HG03460 (cell line): ENCODE results near the gene TNIK.
"Not testable (repeated sequence)": the region's sequence is repeated elsewhere in the genome, so short reads cannot be mapped to it uniquely, and the experiment has no call there.

Experiments used
- ATAC-seq: cut with Tn5 transposase; IDR thresholded peaks from one replicate; pipeline ENCODE4 v1.9.1; 2021; ENCODE audit not compliant: unreplicated experiment

Gene TNIK

DNA sequence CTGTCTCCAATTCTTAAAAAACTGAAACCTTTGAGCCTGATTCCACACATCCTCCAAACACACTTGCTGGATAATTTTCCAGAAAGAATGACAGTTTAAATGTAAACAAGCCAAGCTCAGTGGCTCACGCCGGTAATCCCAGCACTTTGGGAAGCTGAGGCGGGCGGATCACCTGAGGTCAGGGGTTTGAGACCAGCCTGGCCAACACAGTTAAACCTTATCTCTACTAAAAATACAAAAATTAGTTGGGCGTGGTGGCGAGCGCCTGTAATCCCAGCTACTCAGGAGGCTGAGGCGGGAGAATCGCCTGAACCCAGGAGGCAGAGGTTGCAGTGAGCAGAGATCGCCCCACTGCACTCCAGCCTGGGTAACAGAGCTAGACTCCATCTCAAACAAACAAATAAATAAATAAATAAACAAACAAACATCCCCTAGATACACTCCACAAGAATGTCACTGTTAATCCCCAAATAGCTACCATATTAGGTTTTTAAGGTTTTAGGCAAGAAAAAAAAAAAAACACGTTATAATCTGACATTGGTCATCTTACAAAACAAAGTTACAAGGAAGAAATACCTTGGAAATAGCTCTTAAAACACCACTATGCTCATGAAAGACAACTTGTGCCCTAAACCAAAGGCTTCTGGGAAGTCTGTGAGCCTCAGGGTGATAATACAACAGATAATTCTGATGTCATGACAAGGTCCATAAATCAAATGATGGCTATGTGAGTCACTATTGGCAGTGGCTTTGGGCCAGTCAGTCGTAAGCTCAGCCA is 13.2 kb downstream of the TNIK start:
- ATAC-seq: no peak

DNA sequence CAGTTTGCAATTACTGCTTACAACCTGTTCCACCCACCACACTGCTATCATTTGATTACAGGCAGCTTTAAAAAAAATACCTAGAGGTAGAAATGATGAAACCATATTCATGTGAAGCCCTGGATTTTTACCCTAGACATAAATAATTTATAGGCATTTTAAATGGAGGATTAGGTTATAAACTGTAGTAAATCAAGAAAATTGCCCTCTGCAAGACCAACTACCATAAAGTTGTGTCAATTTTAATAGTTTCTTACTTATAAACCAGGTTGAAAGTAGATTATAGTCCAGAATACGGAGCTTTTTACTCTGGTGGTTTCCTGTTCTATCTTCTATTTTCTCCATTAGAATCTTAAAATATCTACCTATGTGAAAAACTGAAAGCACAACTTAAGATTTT is 13.9 kb downstream of the TNIK start:
- ATAC-seq: no peak

DNA sequence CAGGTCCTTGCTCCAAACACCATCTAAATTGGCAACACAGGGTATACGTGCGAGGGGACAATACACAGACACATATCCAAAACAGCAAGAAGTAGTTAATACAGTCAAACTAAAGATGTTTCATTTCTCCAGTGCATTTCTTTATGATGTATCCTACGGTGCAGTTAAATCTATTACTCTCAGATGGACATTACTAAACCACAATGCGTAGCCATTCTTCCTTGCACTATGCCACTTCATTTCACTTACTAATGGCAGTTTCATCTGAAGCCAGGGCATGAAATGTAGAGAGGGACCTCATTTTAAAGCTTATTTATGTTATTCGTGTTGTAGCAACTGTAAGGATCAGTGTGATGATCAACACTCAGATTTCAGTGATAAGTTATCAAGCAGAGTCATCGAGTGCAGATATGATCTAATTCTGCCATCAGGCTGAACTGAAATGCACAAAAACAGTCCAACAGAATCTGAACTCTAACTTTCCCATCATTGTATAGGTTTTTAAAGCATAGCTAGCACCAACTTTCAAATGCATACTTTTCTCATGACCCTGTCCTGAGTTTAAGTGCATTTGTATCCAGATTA is 14.5 kb downstream of the TNIK start:
- no peak for ATAC-seq

DNA sequence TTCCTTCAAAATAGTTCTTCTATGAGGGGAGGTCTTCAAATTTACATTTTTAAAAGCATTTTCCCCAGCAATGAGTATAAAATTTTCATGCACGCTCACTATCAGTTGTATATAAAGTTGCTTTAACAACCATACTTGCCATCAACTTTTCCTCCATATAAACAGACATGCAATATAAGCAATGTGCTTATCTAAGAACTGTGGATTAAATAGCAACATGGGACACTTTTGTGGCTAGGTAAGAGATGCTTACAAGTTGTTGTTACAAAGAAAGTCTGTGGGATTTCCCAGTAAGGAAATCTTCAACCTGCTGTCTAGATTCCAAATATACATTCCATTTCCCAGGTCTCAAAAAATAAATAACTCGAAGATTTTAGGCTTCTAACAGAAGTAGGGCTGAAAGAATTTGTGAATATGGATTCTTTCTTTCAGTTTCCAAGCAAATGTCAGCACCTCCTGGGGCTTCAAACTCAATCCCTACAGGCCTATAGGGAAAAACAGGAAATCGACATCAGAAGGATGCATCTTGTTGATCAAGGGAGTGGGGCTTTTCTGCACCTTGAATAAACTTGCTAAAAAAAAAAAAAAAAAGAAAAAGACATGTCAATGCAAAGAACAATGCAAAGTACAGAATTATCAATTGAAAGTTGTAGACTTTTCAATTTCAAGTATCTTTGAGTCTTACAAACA is 16.1 kb downstream of the TNIK start:
- no peak for ATAC-seq

DNA sequence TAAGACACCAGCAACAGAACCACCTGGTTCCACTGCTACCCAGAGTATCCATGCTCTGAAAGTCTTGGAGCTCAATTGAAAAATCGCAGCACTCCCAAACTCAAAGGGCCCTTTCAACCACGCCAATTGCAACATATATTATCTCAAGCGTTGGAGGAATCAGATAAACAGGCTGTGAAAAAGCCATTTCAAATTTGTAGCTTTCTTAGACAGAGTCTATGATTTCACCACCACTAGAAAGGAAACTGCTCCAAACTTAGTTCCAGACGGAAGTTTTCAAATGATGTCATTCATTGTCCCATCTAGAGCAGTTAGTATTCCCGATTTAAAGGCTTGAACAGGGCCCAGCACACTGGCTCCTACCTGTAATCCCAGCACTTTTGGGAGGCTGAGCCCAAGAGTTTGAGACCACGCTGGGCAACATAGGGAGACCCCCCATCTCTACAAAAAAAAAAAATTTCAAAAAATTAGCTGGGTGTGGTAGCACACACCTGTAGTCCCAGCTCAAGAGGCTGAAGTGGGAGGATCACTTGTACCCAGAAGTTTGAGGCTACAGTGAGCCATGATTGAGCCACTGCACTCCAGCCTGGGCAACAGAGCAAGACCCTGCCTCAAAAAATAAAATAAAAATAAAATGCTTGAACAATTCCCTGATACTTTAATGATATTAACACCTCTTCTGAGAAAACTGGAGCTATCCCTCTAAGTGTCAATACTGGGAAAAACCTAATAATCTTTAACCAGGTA is 16.8 kb downstream of the TNIK start:
- ATAC-seq: no peak

DNA sequence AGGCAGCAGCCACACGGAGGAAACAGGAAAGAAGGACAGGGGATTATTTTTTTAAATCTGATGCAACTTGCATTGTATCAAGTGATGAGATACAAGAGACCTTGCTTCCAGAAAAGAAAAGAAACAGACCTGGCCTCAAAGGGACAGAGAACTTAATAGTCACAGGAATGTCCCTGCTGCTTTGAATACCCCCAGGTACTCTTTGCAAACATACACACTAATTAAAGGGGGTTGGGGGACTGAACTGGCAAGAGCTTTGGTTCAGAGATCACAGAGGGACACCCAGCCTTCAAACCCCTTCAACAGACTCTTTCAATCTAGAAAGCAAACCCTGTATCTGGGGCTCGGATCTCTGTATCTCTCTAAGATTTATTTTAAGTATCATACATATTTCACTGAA is 18.0 kb downstream of the TNIK start:
- no peak for ATAC-seq

DNA sequence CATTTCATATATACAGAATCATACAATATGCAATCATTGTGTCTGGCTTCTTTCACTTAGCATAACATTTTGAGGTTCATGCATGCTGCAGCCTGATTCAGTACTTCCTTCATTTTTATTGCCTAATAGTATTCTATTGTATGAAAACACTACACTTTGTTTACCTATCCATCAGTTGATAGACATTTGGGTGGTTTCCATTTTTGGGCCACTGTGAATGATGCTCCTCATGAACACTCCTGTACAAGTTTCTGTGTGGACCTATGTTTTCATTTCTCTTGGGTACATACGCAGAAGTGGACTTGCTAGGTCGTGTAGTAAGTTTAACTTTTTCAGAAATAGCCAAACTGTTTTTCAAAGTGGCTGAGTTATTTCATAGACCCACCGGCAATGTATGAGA is 18.8 kb downstream of the TNIK start:
- ATAC-seq: no peak

DNA sequence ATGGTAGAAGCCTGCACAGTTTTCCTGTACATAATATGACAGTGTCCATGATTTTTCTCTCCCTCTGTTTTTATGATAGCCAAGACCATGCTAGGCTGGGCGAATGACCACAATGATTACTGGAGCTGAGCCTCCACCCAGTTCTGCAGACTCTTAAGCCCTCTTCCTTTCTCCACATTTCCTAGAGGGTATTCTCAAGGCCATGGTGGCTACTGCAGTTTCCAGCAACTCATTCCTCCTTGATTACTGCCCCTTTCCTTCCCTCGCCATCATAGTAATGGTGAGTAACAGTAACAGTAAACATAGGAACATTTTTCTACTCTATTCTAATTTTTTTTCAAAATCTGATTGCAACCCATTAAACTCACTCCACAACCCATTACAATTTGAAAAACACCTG is 20.2 kb downstream of the TNIK start:
- no peak for ATAC-seq

DNA sequence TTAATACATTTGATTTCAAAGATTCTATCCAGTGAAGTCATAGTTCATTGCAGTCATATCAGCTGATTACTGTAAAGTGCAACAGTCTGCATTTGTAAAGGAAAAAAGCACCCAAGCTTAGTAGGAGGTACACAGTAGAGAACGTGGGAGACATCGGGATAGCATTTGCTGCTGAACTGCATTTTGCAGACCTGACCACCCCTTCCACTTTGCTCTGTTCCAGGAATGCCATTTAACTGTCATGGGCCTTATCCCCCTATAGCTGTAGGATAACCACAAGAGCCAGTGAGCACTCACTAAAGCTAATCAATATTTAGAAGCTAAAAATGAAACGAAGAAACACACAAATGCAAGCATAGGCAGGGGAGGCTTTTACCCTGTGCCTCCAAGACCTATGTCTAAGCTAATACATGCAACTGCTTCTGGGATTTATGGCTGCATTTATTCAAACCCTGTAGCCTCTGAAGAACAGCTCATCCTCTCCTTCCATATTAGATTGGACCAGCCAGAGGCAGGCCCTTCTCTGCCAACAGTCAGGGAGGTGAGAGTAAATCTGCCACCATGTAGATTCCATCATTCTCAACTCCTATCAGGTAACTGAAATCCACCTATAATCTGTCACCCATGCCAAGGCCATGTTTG is 23.0 kb downstream of the TNIK start:
- no peak for ATAC-seq

DNA sequence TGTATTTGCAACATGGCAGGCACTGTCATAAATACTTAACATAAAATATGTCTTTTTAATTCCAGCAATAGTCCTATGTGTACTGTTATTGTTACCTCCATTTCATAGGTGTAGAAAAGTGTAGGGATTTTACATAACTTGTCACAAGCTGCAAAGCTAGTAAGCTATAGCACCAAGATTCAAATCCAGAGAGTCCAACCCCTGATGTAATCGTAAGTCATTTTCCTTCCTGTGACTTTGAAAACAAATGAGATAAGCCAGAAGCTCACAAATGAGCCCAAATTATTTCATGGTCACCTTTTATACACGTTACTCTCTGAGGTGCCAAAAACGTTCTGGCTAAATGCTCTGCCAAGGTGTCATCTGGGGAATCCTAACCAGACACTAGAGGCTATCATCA is 23.8 kb downstream of the TNIK start:
- ATAC-seq: no peak

DNA sequence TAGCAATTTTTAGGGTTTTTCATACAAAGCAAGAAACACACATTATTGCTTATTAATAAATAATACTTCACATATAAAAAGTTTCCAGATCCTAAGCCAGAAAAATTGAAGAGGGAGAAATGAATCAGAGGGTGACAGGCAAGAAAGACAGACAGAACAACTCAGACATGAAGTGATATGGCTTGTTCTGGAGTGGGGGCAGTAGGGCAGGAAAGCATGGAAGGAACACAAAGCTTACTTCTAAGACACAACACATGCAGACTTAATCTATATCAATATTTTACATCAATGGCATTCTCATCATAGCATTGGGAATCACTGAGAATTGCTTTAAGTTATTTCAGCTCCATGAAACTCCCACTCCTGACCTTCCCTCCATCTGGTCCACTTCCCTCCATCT is 24.4 kb downstream of the TNIK start:
- no peak for ATAC-seq

DNA sequence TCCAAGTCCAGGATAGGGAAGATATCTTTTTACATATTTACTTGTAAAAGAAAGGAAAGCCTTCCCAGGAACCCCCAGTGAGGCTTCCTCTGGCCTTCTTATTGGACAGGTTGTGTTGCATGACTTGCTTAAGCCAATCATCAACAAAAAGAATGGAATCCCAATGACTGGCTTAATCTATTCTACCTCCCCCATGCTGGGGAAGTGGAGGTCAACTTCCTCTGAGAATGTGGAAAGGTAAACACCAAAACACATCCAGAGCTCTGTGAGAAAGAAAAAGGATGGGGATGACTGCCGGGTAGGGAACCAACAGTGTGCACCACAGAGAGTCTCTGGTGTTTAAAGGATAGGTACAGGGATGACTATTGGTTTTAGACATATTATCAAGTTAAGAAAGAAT is 25.1 kb downstream of the TNIK start:
- no peak for ATAC-seq

DNA sequence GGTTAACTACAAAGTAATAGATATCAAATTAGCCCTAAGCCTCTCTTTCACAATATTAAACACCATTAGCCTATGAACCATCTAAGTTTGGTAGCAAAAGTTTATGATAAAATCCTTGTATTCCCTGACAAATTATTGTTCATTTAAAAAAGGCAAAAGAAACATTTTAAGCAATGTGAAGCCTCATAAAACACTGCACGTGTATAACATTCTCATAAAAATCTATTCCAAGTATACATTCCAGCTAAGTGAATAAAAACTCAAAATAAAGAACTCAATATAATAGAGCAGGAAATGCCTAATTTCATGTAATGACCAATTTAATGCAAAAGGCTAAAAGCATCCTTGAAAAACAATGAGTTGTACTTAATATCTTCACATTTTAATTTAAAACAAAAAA is 27.7 kb downstream of the TNIK start:
- ATAC-seq: no peak

DNA sequence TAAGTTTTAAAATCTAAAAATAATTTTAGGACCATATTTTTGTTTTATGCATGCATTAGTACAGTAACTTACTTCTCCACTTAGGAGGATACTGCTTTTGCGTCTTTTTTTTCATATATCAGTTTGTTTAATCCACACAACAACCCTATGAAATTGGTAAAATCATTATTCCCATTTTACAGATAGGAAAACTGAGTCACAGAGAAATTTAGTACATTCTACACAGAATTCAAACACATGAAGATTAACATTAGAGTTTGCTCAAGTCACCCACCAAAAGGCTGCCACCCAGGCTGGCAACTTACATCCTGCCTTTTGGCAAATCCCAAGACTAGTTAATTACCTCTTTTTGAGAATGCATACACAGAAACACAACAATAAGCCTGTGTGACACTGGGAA is 28.7 kb downstream of the TNIK start:
- ATAC-seq: no peak

DNA sequence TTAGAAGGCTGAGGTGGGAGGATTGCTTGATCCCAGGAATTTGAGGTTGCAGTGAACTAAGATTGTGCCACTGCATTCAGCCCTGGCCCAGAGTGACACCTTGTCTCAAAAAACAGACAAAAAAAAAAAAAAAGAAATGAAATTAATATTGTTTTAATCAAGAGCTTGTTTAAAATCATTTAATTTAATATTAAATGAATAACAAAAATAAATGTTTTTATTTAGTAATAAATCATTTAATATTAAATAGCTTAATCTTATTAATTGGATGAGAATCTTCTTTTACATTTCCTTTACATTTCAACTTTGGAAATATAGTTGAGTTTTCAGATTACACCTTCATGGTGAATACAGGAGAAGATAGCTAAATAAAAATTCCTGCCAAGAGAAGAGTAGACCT is 29.7 kb downstream of the TNIK start:
- ATAC-seq: no peak

DNA sequence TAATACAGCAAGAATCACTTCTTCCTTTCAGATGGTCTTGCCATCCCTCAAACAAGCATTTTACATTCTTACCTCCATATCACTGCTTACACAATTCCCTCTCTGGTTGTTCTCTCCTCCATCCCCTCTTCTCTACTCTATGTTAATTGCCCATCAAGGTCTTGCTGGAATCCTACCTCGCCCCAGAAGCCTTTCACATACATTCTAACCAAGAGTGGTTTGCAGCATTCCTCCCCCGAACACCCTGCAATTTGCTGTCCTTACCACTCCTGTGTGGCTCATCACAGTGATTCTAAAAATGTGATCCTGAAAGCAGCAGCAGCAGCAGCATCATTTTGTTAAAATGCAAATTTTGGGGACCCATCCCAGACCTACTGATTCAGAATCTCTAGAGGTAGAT is 30.6 kb downstream of the TNIK start:
- ATAC-seq: no peak

DNA sequence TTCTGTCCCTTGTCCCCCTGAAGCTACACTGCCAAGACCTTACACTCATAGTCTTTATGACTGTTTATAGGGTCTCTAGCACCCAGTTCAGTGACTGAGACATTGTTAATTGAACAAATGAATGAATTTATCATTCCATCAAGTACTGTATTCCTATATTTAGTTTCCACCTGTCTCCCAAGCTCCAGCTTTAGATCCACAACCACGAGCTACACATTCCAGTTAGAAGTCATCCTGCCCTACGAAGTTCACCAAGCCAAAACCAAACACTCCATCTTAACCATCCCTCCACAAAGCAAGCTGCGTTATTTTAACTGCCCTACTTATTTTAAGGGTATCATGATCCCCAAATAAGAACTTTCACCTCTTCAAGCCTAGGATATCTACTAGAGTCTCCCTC is 31.3 kb downstream of the TNIK start:
- no peak for ATAC-seq

DNA sequence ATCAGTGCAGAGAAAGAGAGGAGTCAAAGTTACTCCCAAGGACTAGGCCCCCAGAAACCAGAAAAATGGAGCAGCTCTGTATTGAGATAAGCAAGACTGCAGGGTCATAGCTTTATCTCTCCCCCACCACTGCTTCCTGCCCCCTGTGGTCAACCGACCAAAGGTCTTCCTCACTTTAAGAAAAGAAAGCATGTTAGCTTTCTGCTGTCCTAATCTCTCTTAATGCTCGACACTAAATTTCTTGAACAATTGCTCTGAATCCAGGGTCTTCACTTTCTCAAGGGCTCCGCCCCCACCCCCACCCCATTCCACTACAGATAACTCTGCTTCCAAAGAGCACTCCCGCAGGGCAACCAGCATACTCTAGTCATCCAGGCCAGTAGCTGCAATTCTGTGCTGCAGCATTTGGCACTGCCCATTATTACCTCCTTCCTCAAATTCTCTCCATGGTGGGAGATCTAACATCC is 31.9 kb downstream of the TNIK start:
- no peak for ATAC-seq

DNA sequence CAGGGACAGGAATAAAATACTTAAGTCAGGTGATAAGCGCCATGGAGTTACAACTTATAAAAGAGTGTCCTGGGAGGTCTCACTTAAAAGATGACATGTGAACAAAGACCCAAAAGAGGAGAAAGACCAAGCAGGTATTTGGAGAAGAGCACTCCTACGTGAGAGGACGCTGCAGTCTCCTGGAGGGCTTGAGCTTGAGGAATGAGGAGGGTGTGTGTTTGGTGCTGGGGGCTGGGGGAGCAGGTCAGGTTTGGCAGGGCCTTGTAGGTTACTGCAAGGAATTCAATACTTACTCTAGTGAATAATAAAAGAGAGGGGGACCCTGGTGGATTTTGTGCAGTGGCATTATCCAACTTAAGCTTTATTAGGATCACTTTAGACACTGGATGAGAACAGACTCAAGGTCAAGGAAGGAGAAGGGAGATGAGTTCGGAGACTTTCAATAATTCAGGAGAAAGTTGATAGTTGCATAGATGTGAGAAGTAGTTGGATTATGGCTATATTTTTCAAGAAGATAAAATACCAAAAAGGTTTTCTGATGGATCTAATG is 32.4 kb downstream of the TNIK start:
- no peak for ATAC-seq

DNA sequence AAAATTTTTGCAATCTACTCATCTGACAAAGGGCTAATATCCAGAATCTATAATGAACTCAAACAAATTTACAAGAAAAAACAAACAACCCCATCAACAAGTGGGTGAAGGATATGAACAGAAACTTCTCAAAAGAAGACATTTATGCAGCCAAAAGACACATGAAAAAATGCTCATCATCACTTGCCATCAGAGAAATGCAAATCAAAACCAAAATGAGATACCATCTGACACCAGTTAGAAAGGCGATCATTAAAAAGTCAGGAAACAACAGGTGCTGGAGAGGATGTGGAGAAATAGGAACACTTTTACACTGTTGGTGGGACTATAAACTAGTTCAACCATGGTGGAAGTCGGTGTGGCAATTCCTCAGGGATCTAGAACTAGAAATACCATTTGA is 36.1 kb downstream of the TNIK start:
- not testable (repeated sequence) for ATAC-seq

DNA sequence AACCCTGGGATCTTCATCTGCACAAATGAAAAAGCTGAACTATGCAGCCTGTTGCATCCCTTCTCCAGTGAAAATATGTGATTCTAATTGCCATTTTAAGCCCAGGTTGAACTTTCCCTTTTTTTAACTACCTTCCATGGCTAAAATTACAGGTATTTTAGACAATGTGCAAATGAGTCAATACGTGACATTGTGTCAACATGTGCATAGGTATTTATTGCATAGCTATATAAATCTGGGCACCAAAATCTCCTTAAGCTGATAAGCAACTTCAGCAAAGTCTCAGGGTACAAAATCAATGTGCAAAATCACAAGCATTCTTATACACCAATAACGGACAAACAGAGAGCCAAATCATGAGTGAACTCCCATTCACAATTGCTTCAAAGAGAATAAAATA is 37.4 kb downstream of the TNIK start:
- not testable (repeated sequence) for ATAC-seq
